Ishikawa (cell line): ENCODE results near the gene DAGLB.

Experiments used
- CEBPB ChIP-seq: IDR thresholded peaks from 2 replicates; pipeline ENCODE4 v1.6.1; 2012
- EGR1 ChIP-seq: IDR thresholded peaks from 2 replicates; pipeline ENCODE4 v1.6.1; 2012
- EP300 ChIP-seq: IDR thresholded peaks from 2 replicates; pipeline ENCODE4 v1.6.1; 2012; ENCODE audit warnings: borderline replicate concordance
- FOXM1 ChIP-seq: IDR thresholded peaks from 2 replicates; pipeline ENCODE4 v1.6.1; 2012; ENCODE audit warnings: low read depth, borderline replicate concordance
- NFIC ChIP-seq: IDR thresholded peaks from 2 replicates; pipeline ENCODE4 v1.6.1; 2012
- RAD21 ChIP-seq: IDR thresholded peaks from 2 replicates; pipeline ENCODE4 v1.6.1; 2012; ENCODE audit warnings: low read depth
- REST ChIP-seq: IDR thresholded peaks from 2 replicates; pipeline ENCODE4 v1.6.1; 2012; ENCODE audit warnings: low read depth, mild to moderate bottlenecking
- TAF1 ChIP-seq: IDR thresholded peaks from 2 replicates; pipeline ENCODE4 v1.6.1; 2012; ENCODE audit warnings: low read depth, mild to moderate bottlenecking
- TCF12 ChIP-seq: IDR thresholded peaks from 2 replicates; pipeline ENCODE4 v1.6.1; 2012; ENCODE audit warnings: low read depth
- TEAD4 ChIP-seq: IDR thresholded peaks from 2 replicates; pipeline ENCODE4 v1.6.1; 2012
- YY1 ChIP-seq: IDR thresholded peaks from 2 replicates; pipeline ENCODE4 v1.6.1; 2012; ENCODE audit warnings: low read depth
- TF ChIP-seq, protein P1 (sequence below): IDR thresholded peaks from 2 replicates; pipeline ENCODE4 v1.6.1; 2012
- TF ChIP-seq, protein P2 (sequence below): IDR thresholded peaks from 2 replicates; pipeline ENCODE4 v1.6.1; 2012

DNA sequence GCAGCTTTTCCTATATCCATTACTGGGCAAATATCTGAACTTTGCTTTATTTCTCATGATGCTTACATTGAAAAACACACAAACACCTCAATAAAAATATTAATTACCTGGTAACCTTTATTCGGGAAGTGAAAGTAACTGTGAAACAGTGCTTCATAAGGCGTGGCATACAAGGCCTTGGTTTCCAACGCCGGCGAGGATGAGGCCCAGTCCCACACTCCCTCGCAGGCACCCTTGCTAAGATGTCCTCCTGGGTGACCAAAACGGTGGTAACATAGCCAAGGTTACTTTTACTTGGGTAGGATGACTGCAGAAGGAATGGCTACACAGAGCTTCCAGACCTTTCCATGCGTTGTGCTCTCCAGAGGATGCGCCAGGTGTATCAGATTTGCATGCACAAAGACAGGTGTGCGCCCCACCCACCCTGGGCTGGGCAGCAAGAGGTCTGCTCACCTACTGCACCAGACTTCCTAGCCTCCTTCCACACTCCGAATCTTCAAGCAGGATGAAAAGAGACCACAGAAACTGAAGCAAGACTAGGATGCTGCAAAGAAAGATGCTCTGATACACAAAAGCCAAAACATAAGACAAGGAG, 13.3 kb upstream of the DAGLB start:
- no peak for TF ChIP-seq TAF1
- no peak for TF ChIP-seq RAD21
- TF ChIP-seq EP300, result no peak
- no peak for TF ChIP-seq TCF12
- TF ChIP-seq, protein P1, sequence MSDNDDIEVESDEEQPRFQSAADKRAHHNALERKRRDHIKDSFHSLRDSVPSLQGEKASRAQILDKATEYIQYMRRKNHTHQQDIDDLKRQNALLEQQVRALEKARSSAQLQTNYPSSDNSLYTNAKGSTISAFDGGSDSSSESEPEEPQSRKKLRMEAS, result no peak
- no peak for TF ChIP-seq TEAD4
- TF ChIP-seq NFIC, result no peak
- TF ChIP-seq EGR1, result no peak
- no peak for TF ChIP-seq FOXM1
- no peak for TF ChIP-seq YY1
- no peak for TF ChIP-seq CEBPB
- TF ChIP-seq, protein P2, sequence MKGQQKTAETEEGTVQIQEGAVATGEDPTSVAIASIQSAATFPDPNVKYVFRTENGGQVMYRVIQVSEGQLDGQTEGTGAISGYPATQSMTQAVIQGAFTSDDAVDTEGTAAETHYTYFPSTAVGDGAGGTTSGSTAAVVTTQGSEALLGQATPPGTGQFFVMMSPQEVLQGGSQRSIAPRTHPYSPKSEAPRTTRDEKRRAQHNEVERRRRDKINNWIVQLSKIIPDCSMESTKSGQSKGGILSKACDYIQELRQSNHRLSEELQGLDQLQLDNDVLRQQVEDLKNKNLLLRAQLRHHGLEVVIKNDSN, result no peak
- TF ChIP-seq REST, result no peak
